ENCODE data around the gene SAMD4A. TPM values are rescaled to one million over a fixed set of nuclear protein-coding genes. Genes with fewer than 3 reads are reported as not detected.

The SAMD4A gene
- total RNA-seq, 4 donors from 2014 or later, result 39.8 to 53.3 (median 48.0) TPM

DNA sequence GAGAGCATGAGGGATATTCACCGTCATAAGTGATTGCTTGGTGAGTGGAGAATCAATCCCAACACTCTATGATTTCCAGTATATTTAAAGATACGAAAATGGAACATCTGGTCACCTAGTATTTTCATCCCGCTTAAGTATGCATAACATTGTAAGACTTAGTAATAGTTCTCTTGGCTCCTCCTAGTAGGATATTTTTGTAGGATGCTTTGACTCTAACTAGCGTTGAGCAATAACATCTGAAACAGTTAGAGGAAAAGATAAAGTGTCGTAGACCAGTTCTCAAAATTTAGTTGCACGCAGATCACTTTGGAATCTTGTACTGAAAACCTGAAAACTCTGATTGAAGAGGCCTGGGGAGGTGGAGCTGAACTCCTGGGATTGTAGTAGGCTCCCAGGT is 7.6 kb downstream of the SAMD4A start:
- TF ChIP-seq POLR2A (IDR thresholded peaks at IDR 0.05) (no peak), EP300 (IDR thresholded peaks at IDR 0.05) (no peak)
- TF ChIP-seq, protein P1, sequence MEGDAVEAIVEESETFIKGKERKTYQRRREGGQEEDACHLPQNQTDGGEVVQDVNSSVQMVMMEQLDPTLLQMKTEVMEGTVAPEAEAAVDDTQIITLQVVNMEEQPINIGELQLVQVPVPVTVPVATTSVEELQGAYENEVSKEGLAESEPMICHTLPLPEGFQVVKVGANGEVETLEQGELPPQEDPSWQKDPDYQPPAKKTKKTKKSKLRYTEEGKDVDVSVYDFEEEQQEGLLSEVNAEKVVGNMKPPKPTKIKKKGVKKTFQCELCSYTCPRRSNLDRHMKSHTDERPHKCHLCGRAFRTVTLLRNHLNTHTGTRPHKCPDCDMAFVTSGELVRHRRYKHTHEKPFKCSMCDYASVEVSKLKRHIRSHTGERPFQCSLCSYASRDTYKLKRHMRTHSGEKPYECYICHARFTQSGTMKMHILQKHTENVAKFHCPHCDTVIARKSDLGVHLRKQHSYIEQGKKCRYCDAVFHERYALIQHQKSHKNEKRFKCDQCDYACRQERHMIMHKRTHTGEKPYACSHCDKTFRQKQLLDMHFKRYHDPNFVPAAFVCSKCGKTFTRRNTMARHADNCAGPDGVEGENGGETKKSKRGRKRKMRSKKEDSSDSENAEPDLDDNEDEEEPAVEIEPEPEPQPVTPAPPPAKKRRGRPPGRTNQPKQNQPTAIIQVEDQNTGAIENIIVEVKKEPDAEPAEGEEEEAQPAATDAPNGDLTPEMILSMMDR (IDR thresholded peaks at IDR 0.05), result no peak
- H3K9me3 ChIP-seq, result peaks cover 0 to 9% (median 1%) of the 10 kb centered on the region in 4 donors
- peaks cover 0 to 22% (median 0%) of the 10 kb centered on the region in 3 donors for H3K36me3 ChIP-seq
- H3K27me3 ChIP-seq, result no peaks in the 10 kb centered on the region
- peaks cover 0 to 46% (median under 1%) of the 10 kb centered on the region in 4 donors for H3K4me1 ChIP-seq
- DNase-seq (ENCODE audit: low spot score in 2 of 2), result no peak
- H3K4me3 ChIP-seq, result no peak overlapping the region
- H3K27ac ChIP-seq, result no peak overlapping the region
- 94 to 96% methylated on average over 6 of the region's 6 CpGs for WGBS, 2 donors

DNA sequence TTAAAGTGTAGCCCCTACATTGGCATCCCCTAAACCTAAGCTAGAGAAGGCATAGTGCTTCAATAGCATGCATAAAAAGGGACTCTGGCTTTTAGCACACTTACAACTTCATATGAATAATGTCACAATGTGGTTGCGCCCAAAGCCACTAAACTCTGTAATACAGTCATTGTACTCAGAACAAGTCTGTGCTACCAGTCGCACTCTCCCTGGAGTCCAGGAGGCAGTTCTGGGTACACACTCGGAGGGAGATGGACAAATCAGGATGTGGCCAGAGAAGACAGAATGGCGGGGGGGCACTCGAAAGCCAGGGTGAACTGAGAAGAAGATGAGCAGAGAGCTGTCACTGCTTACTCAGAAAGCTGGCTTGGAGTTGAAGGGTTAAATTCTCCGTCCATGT is 10.6 kb downstream of the SAMD4A start:
- peaks cover 0 to 4% (median 0%) of the 10 kb centered on the region in 4 donors for H3K9me3 ChIP-seq
- no peak for DNase-seq (ENCODE audit: low spot score in 2 of 2)
- WGBS, 2 donors, result 84 to 91% methylated on average over 6 of the region's 6 CpGs
- peaks cover 0 to 13% (median 0%) of the 10 kb centered on the region in 3 donors for H3K36me3 ChIP-seq
- H3K4me3 ChIP-seq, result no peak overlapping the region
- no peaks in the 10 kb centered on the region for H3K27me3 ChIP-seq
- H3K4me1 ChIP-seq, result peaks cover 0 to 42% (median 3%) of the 10 kb centered on the region in 4 donors
- H3K27ac ChIP-seq, result no peak overlapping the region
- TF ChIP-seq, protein P1 (IDR thresholded peaks at IDR 0.05), result no peak
- no peak for TF ChIP-seq POLR2A (IDR thresholded peaks at IDR 0.05)
- TF ChIP-seq EP300 (IDR thresholded peaks at IDR 0.05), result no peak

DNA sequence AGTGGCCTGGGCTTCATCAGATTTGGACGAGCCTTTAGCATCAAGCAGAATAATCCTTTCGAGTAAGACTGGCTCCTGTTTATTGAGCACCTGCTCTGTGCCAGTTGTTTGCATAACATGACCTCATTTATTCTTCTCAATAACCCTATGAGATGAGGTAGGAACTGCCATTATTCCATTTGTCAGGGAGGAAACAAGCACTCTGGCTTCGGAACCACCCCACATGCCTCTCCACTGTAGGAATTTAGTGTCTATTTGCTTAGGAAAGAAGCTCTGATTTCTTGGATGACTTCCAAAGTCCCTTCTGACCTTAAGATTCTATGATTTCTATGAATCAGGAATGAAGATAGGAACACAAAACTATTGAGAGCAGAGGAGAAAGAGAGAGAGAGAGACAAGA is 11.0 kb downstream of the SAMD4A start:
- WGBS, 2 donors, result 47 to 53% methylated on average over 3 of the region's 3 CpGs
- Histone ChIP-seq H3K27me3 (no peaks in the 10 kb centered on the region), H3K36me3 (peaks cover 0 to 10% (median 0%) of the 10 kb centered on the region in 3 donors), H3K4me3 (no peak overlapping the region), H3K27ac (no peak overlapping the region), H3K9me3 (no peaks in the 10 kb centered on the region), H3K4me1 (peaks cover 0 to 46% (median 4%) of the 10 kb centered on the region in 4 donors)
- no peak for TF ChIP-seq POLR2A (IDR thresholded peaks at IDR 0.05)
- TF ChIP-seq, protein P1 (IDR thresholded peaks at IDR 0.05), result no peak
- TF ChIP-seq EP300 (IDR thresholded peaks at IDR 0.05), result no peak
- DNase-seq (ENCODE audit: low spot score in 2 of 2), result no peak

- DNase-seq (ENCODE audit: low spot score in 2 of 2), result no peak
- no peak overlapping the region for H3K4me3 ChIP-seq
- 12 to 15% methylated on average over 1 of the region's 1 CpG for WGBS, 2 donors
- TF ChIP-seq, protein P1 (IDR thresholded peaks at IDR 0.05), result no peak
- TF ChIP-seq EP300 (IDR thresholded peaks at IDR 0.05), result no peak
- no peak for TF ChIP-seq POLR2A (IDR thresholded peaks at IDR 0.05)
- H3K27me3 ChIP-seq, result no peaks in the 10 kb centered on the region
- peaks cover 0 to 55% (median 4%) of the 10 kb centered on the region in 4 donors for H3K4me1 ChIP-seq
- no peaks in the 10 kb centered on the region for H3K9me3 ChIP-seq
- H3K36me3 ChIP-seq, result no peaks in the 10 kb centered on the region
- H3K27ac ChIP-seq, result no peak overlapping the region
Measured at GRCh38 chr14:54579621-54580020, 12.7 kb downstream of the SAMD4A start.

DNA sequence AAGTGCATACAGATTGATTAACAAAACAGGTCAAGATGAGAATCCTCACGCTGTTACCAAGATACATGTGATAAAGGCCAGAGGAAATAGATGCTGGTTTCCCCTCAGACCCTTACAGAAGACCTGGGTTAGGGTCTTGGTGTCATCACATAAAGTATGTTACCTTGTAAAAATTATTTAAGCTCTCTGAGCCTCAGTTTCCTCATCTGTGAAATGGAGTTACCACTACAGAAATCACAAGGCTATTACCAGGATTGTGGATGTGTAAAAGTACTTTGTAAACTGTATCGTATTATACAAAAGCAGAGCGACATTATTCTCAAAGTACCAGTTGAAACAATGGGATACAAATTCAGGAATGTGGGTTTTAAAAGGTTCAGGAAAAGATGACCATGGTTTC is 14.0 kb downstream of the SAMD4A start:
- no peak for DNase-seq (ENCODE audit: low spot score in 2 of 2)
- Histone ChIP-seq H3K4me3 (no peak overlapping the region), H3K9me3 (no peaks in the 10 kb centered on the region), H3K4me1 (peaks cover 0 to 47% (median 4%) of the 10 kb centered on the region in 4 donors), H3K36me3 (no peaks in the 10 kb centered on the region), H3K27me3 (no peaks in the 10 kb centered on the region), H3K27ac (no peak overlapping the region)
- TF ChIP-seq POLR2A (IDR thresholded peaks at IDR 0.05), result no peak
- TF ChIP-seq, protein P1 (IDR thresholded peaks at IDR 0.05), result no peak
- WGBS, 2 donors, result 94 to 97% methylated on average over 3 of the region's 3 CpGs

All from tibial nerve (tissue), 4 donors.